PFSK-1 (cell line): Measurements from ENCODE around the gene TBC1D3L. TPM values are rescaled to one million over a fixed set of nuclear protein-coding genes. Genes with fewer than 3 reads are reported as not detected.
"Not testable (repeated sequence)": the region's sequence is repeated elsewhere in the genome, so short reads cannot be mapped to it uniquely, and the experiment has no call there.

Experiments used
- POLR2AphosphoS5 ChIP-seq: IDR thresholded peaks from 2 replicates; pipeline ENCODE4 v1.6.1; 2012; ENCODE audit warnings: low read depth, mild to moderate bottlenecking, control low read depth, low read length, moderate library complexity
- REST ChIP-seq, 2 experiments: IDR thresholded peaks; 2 replicates each; pipeline versions ENCODE4 v1.6.1 to v1.8.0; 2011 to 2012; ENCODE audit warnings: low read depth in 2 of 2, low read length in 2 of 2, control low read depth in 1 of 2, inconsistent platforms in 1 of 2, mild to moderate bottlenecking in 1 of 2, moderate library complexity in 1 of 2; ENCODE audit not compliant: insufficient read depth in 1 of 2
- SIN3A ChIP-seq: IDR thresholded peaks from 2 replicates; pipeline ENCODE4 v1.6.1; 2012; ENCODE audit warnings: mild to moderate bottlenecking, low read length, moderate library complexity, borderline replicate concordance; ENCODE audit not compliant: insufficient read depth
- TAF1 ChIP-seq: IDR thresholded peaks from 2 replicates; pipeline ENCODE4 v1.6.1; 2012; ENCODE audit warnings: low read length, control low read depth, borderline replicate concordance; ENCODE audit not compliant: insufficient read depth
- polyA plus RNA-seq: library from polyadenylated mRNA; unstranded; fragments of >200 nt; gene quantifications from one replicate; pipeline ENCODE4 v1.2.1, GENCODE V29; 2012; ENCODE audit warnings: low read depth, missing spikeins; ENCODE audit not compliant: insufficient read length

TBC1D3L gene
- 26.5 TPM for polyA plus RNA-seq

GRCh38 chr17:37988960-37989359, at the start of gene TBC1D3L:
TBC1D3L (minus strand) TSS chr17:37989060; CDS start chr17:37987520, 1,540 bp downstream.
- TF ChIP-seq TAF1, SIN3A, POLR2AphosphoS5: not testable (repeated sequence)

- TF ChIP-seq REST (IDR thresholded peaks at IDR 0.05; ENCODE audit: insufficient read depth in 1 of 2, low read depth in 2 of 2, low read length in 2 of 2); SIN3A; POLR2AphosphoS5: not testable (repeated sequence)
Observed at GRCh38 chr17:38003676-38004075, 14.8 kb upstream of the TBC1D3L start, which contains the start of gene TBC1D3D. TBC1D3D (plus strand) TSS chr17:38003976; CDS start chr17:38005561, 1,585 bp downstream.
